ENCODE measurements around the gene CSGALNACT2. TPM values are rescaled to one million over a fixed set of nuclear protein-coding genes. Genes with fewer than 3 reads are reported as not detected.
A peak's percentile ranks its signal among the peaks of the same experiment; 100 is the strongest.

CSGALNACT2 gene
- total and polyA plus RNA-seq, 8 donors: 2.3 to 8.6 (median 4.9) TPM

DNA sequence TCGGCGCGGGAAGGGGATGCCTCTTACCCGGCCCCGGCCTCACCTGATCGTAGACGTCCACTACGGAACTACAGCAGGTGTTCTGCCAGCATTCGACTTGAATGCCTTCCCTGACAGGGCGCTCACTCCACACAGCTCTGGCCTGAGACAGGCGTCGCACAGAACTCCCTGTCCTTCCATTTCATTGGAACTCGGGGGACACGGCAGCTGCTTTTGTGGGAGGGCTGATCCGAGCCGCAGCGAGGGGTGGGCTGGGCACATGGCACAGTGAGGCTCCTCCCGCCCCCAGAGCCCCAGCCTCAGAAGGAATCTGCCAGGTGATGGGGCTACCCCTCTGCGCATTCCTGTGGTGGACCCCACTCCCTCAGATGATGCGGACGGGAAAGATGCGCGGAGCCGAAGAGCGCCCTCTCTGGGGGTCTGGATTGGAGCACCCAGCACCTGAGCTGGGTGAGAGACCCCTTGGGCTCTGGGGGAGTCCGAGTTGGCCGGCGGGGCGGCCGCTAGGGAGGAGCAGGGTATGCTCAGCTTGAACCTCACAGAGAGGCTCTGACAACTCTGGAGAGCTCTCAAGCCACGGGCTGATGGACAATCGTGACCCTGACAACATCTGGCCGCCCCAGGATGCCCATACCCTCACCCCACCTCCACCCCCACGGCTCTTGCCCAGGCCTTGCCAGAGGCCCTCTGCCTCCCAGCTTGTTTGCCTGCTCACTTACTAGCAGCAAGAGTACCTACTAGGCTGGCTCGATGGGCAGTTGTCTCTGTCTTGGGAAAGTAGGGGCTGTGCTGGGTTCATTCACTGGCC, 92.1 kb downstream of the CSGALNACT2 start:
- intact Hi-C loops (cut with DNase I): no loop called here
- FAIRE-seq: no peak
- Histone ChIP-seq H3K27me3 (peaks cover 0 to 6% (median 2%) of the 10 kb centered on the region in 4 donors), H3K4me1 (no peaks in the 10 kb centered on the region), H3K4me3 (peak overlapping the region in 3 of 4 donors; percentile 39 to 57 (median 46)), H3K36me3 (no peaks in the 10 kb centered on the region), H3K9me3 (no peaks in the 10 kb centered on the region), H3K27ac (no peak overlapping the region)
- DNase-seq: peak in 4 of 6 donors; percentile 7 to 74 (median 32)
- TF ChIP-seq, protein P1, sequence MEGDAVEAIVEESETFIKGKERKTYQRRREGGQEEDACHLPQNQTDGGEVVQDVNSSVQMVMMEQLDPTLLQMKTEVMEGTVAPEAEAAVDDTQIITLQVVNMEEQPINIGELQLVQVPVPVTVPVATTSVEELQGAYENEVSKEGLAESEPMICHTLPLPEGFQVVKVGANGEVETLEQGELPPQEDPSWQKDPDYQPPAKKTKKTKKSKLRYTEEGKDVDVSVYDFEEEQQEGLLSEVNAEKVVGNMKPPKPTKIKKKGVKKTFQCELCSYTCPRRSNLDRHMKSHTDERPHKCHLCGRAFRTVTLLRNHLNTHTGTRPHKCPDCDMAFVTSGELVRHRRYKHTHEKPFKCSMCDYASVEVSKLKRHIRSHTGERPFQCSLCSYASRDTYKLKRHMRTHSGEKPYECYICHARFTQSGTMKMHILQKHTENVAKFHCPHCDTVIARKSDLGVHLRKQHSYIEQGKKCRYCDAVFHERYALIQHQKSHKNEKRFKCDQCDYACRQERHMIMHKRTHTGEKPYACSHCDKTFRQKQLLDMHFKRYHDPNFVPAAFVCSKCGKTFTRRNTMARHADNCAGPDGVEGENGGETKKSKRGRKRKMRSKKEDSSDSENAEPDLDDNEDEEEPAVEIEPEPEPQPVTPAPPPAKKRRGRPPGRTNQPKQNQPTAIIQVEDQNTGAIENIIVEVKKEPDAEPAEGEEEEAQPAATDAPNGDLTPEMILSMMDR (IDR thresholded peaks at IDR 0.05): no peak
- peak in 1 of 4 donors; percentile 24 for ATAC-seq
- WGBS, 2 donors: 20 to 23% methylated on average over 29 to 35 of the region's 35 CpGs

DNA sequence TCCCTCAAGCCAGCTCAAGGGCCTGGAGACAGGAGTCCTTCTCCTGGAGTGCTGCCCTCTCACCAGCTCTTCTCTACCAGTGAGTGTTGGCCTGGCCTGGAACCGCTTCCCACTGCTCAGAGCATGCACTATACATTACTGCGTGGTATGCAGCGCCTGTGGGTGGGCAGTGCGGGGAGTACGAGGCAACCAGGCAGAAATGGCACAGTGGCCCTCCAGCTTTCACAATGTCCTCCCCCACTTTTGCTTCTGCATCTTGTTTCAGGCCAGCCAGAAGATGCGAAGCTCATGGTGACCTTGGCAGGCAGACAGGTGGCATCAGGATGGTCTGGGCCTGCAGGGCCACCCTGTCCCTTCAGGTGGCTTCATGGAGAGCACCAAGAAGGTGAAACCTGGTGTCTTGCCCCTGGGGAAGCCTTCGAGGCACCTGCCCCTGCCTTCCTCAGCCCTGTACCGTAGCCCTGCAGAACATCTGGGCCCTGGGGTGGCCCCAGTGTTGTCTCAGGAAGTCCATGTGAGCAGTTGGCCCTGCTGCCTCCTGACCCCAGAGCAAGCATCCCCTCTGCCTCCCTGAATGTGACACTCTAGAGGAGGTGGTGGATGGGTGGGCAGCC, 92.8 kb downstream of the CSGALNACT2 start:
- peak in 4 of 6 donors; percentile 11 to 58 (median 22) for DNase-seq
- WGBS, 2 donors: 86% methylated on average over 8 of the region's 8 CpGs
- TF ChIP-seq, protein P1 (IDR thresholded peaks at IDR 0.05): no peak

DNA sequence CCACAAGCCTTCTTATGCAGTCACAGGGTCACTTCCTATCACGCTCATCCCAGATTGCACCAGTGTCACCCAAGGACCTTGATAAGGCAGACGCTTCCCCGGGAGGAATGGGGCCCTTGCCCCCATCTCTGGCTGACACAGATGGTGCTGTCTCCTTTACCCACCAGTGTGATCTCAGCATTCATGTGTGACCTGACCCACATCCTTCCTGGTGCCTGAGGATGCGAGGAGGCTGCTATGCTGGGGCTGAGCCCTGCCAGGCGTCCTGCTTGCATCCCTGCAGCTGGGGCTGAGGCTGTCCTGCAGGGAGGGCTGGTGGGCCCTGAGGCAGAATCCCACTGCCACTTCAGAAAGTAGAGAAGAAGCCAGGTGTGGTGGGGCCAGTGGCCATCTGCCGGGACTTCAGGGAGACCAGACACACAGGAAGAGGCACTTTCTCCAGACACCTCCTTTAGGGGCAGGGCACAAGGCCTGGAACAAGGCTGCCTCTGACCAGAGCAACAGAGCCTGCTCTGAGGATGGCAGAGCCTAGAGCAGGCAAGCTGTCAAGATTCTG, 93.4 kb downstream of the CSGALNACT2 start:
- intact Hi-C loops (cut with DNase I): no loop called here
- Histone ChIP-seq H3K36me3 (no peaks in the 10 kb centered on the region), H3K9me3 (no peaks in the 10 kb centered on the region), H3K4me3 (no peak overlapping the region), H3K27ac (no peak overlapping the region), H3K4me1 (no peaks in the 10 kb centered on the region), H3K27me3 (peaks cover 0 to 6% (median 2%) of the 10 kb centered on the region in 4 donors)
- FAIRE-seq (no peak), ATAC-seq (no peak), DNase-seq (peak in 4 of 6 donors; percentile 10 to 38 (median 24))
- 67 to 75% methylated on average over 6 of the region's 6 CpGs for WGBS, 2 donors
- TF ChIP-seq, protein P1 (IDR thresholded peaks at IDR 0.05): no peak

More for the DNA sequence above, 92.8 kb downstream of the CSGALNACT2 start:
- FAIRE-seq: no peak
- H3K27me3 ChIP-seq: peaks cover 0 to 6% (median 2%) of the 10 kb centered on the region in 4 donors
- intact Hi-C loops (cut with DNase I): no loop called here
- H3K36me3 ChIP-seq: no peaks in the 10 kb centered on the region
- H3K4me3 ChIP-seq: no peak overlapping the region
- ATAC-seq: no peak
- no peaks in the 10 kb centered on the region for H3K9me3 ChIP-seq
- H3K4me1 ChIP-seq: no peaks in the 10 kb centered on the region
- no peak overlapping the region for H3K27ac ChIP-seq

DNA sequence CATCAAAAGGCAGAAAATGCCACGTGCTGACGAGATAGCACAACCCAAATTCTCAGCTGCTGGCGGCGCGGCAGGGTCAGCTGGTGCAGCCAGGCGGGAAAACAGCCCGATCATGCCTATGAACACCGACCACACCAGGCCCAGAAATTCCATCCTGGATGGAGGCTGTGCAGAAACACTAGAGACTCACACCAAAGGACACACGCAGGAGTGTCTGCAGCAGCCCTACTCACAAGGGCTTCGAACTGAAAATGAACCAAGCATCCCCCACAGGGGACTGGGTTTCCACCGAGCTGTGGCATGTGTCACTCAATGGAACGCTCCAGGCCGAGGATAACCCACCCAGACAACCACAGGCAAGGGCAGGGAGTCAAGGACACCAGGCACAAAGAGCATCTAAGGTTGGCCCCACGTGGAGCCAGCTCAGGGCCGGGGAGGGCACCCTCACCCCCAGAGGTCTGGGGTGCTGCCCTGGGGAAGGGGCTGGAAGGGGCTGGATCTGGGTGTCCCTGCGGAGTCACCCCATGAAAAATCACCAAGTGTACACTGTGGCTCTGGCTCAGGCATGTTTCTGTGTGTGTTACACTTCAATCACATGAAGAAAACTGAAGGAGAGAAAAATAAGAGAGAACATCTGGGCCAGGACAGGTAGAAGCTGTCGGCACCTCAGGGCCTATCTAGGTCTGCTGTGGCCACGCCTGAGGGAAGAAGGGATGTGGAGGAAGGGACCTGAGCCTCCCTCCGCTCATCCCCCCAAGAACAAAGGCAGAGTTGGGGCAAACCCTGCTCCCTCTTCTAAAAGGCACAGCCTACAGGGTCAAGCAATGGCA, 95.6 kb downstream of the CSGALNACT2 start:
- ATAC-seq (no peak), FAIRE-seq (no peak), DNase-seq (peak in 3 of 6 donors; percentile 3 to 26 (median 5))
- intact Hi-C loops (cut with DNase I): no loop called here
- H3K27ac ChIP-seq: no peak overlapping the region
- no peaks in the 10 kb centered on the region for H3K4me1 ChIP-seq
- WGBS, 2 donors: 69 to 76% methylated on average over 19 of the region's 19 CpGs
- H3K27me3 ChIP-seq: peaks cover 0 to 6% (median 2%) of the 10 kb centered on the region in 4 donors
- H3K4me3 ChIP-seq: no peak overlapping the region
- no peaks in the 10 kb centered on the region for H3K9me3 ChIP-seq
- TF ChIP-seq, protein P1 (IDR thresholded peaks at IDR 0.05): no peak
- H3K36me3 ChIP-seq: no peaks in the 10 kb centered on the region
